C4-2B (cell line): ENCODE data around the gene ATP1A2.

ENCODE experiments used
- H3K27ac ChIP-seq: fragments of 450-650 bp; 2 replicates; pipeline ENCODE4 v1.5.1; 2017
- CTCF ChIP-seq: fragments of 450-650 bp; conservative IDR thresholded peaks from 2 replicates; pipeline ENCODE4 v1.5.1; 2017; ENCODE audit warnings: mild to moderate bottlenecking
- ZFX ChIP-seq: fragments of 450-650 bp; IDR thresholded peaks from 2 replicates; pipeline ENCODE4 v1.6.1; 2017

ATP1A2 gene

GRCh38 chr1:160154790-160155189 is 39.2 kb downstream of the ATP1A2 start:
- TF ChIP-seq ZFX: no peak
- no peak for TF ChIP-seq CTCF
- no peak overlapping the region for H3K27ac ChIP-seq

GRCh38 chr1:160156361-160156760 is 40.8 kb downstream of the ATP1A2 start:
- peak overlapping the region; percentile 67 for H3K27ac ChIP-seq
- TF ChIP-seq ZFX (no peak), CTCF (no peak)

- peak overlapping the region; percentile 67 for H3K27ac ChIP-seq
- no peak for TF ChIP-seq CTCF
- TF ChIP-seq ZFX: no peak
Observed at GRCh38 chr1:160157174-160157573, 41.6 kb downstream of the ATP1A2 start.

GRCh38 chr1:160158031-160158430 is 42.5 kb downstream of the ATP1A2 start:
- no peak for TF ChIP-seq CTCF
- TF ChIP-seq ZFX: no peak
- H3K27ac ChIP-seq: peak overlapping the region; percentile 65

- peak overlapping the region; percentile 65 for H3K27ac ChIP-seq
- no peak for TF ChIP-seq CTCF
- no peak for TF ChIP-seq ZFX
Observed at GRCh38 chr1:160158534-160158933, 43.0 kb downstream of the ATP1A2 start.

GRCh38 chr1:160159846-160160245 is 44.3 kb downstream of the ATP1A2 start:
- TF ChIP-seq ZFX: no peak
- no peak for TF ChIP-seq CTCF
- H3K27ac ChIP-seq: peak overlapping the region; percentile 56

- H3K27ac ChIP-seq: no peak overlapping the region
Observed at GRCh38 chr1:160161965-160162705, 46.6 kb downstream of the ATP1A2 start.

More at GRCh38 chr1:160161965-160162705, 46.6 kb downstream of the ATP1A2 start:
- TF ChIP-seq CTCF (peak; percentile 1; the same call in 1 of the 2 replicates), ZFX (no peak)
